Measurements from ENCODE around the gene GRIN2A. TPM values are rescaled to one million over a fixed set of nuclear protein-coding genes. Genes with fewer than 3 reads are reported as not detected.

GRIN2A gene
- total and polyA plus RNA-seq, 2 donors (not counting 1 experiment from before 2014, with no cell fraction given), result 0.44 TPM; not detected in 1

DNA sequence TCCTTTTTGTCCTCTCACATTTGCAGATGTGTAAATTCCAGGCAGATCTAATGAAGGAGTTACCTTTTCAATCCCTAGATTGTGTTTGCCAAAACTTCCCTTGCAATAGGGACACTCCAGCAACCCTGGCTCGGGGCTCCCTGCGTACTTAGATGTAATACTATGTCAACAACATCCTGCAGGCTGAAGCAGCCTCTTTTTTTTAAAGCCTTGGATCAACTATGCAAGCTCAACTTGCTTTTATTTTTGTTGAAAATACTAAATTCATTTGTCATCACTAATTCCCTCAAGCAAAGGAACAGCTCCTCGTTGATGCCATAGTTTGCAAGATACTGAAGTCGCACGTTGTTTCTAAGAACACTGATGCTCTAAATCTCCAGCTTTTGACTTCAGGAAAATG is 59.1 kb downstream of the GRIN2A start:
- Histone ChIP-seq H3K27me3 (replicated peaks in 1 of 4; ENCODE audit: control extremely low read depth in 1 of 4, control insufficient read depth in 3 of 4, insufficient read depth in 4 of 4, low read length in 3 of 4) (peaks cover 0 to 10% (median 5%) of the 10 kb centered on the region in 4 experiments), H3K27ac (ENCODE audit: low read length in 2 of 2) (no peak overlapping the region), H3K9me3 (ENCODE audit: control extremely low read depth in 1 of 3, control insufficient read depth in 2 of 3, insufficient read depth in 1 of 3, low read length in 2 of 3) (no peaks in the 10 kb centered on the region), H4K20me1 (ENCODE audit: control insufficient read depth, insufficient read depth, low read length, poor library complexity, severe bottlenecking) (no peaks in the 10 kb centered on the region), H3K4me3 (ENCODE audit: control extremely low read depth in 1 of 5, extremely low read depth in 1 of 5, insufficient read depth in 1 of 5, low read depth in 2 of 5, low read length in 4 of 5) (no peak overlapping the region), H2AFZ (ENCODE audit: insufficient read depth, low read depth, low read length, poor library complexity, severe bottlenecking) (no peak overlapping the region), H3K36me3 (replicated peaks in 1 of 2; ENCODE audit: control extremely low read depth in 1 of 2, control insufficient read depth in 1 of 2, extremely low read depth in 1 of 2, insufficient read depth in 2 of 2, low read length in 1 of 2) (no peaks in the 10 kb centered on the region), H3K4me1 (ENCODE audit: control insufficient read depth in 2 of 2, insufficient read depth in 2 of 2, low read length in 2 of 2) (no peaks in the 10 kb centered on the region), H3K4me2 (replicated peaks; ENCODE audit: low read depth, low read length, poor library complexity, severe bottlenecking) (no peak overlapping the region), H3K79me2 (ENCODE audit: control insufficient read depth, insufficient read depth, low read length) (no peaks in the 10 kb centered on the region), H3K9ac (ENCODE audit: low read length) (no peak overlapping the region)
- POLR2A ChIA-PET, result no interaction called here
- ATAC-seq (ENCODE audit: low read depth) (no peak), DNase-seq (no peak)
- CTCF ChIA-PET, result interaction anchor here (0.7 kb wide), 1 partner anchor 9 kb away, joined by 3 read pairs; no protein-coding TSS in a partner anchor
- TF ChIP-seq EZH2 (IDR thresholded peaks at IDR 0.05; ENCODE audit: borderline replicate concordance, insufficient read depth, low read depth, low read length, poor library complexity, severe bottlenecking), result no peak
- TF ChIP-seq, protein P1, sequence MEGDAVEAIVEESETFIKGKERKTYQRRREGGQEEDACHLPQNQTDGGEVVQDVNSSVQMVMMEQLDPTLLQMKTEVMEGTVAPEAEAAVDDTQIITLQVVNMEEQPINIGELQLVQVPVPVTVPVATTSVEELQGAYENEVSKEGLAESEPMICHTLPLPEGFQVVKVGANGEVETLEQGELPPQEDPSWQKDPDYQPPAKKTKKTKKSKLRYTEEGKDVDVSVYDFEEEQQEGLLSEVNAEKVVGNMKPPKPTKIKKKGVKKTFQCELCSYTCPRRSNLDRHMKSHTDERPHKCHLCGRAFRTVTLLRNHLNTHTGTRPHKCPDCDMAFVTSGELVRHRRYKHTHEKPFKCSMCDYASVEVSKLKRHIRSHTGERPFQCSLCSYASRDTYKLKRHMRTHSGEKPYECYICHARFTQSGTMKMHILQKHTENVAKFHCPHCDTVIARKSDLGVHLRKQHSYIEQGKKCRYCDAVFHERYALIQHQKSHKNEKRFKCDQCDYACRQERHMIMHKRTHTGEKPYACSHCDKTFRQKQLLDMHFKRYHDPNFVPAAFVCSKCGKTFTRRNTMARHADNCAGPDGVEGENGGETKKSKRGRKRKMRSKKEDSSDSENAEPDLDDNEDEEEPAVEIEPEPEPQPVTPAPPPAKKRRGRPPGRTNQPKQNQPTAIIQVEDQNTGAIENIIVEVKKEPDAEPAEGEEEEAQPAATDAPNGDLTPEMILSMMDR (IDR thresholded peaks at IDR 0.05), result no peak
- no peak overlapping the region for H3K4me3 Mint-ChIP-seq
- H3K27me3 Mint-ChIP-seq, result peaks cover 33% of the 10 kb centered on the region
- no peaks in the 10 kb centered on the region for H3K4me1 Mint-ChIP-seq
- peaks cover 2% of the 10 kb centered on the region for H3K9me3 Mint-ChIP-seq (ENCODE audit: insufficient read depth)
- 85% methylated on average over 3 of the region's 5 CpGs for WGBS (ENCODE audit: insufficient coverage)
- intact Hi-C loops (cut with micrococcal nuclease), result no loop called here
- no peak overlapping the region for H3K27ac Mint-ChIP-seq

GRCh38 chr16:10122546-10122945 is 59.7 kb downstream of the GRIN2A start:
- ATAC-seq (ENCODE audit: low read depth), result no peak
- CTCF ChIA-PET, result interaction anchor here (0.5 to 0.7 kb wide), 2 partner anchors 10 to 625 kb away, joined by 3 read pairs; no protein-coding TSS in a partner anchor

More at GRCh38 chr16:10122546-10122945, 59.7 kb downstream of the GRIN2A start:
- Histone ChIP-seq H3K9ac (ENCODE audit: low read length) (no peak overlapping the region), H3K4me1 (ENCODE audit: control insufficient read depth in 2 of 2, insufficient read depth in 2 of 2, low read length in 2 of 2) (no peaks in the 10 kb centered on the region), H3K4me3 (ENCODE audit: control extremely low read depth in 1 of 5, extremely low read depth in 1 of 5, insufficient read depth in 1 of 5, low read depth in 2 of 5, low read length in 4 of 5) (no peak overlapping the region), H3K9me3 (ENCODE audit: control extremely low read depth in 1 of 3, control insufficient read depth in 2 of 3, insufficient read depth in 1 of 3, low read length in 2 of 3) (no peaks in the 10 kb centered on the region), H3K79me2 (ENCODE audit: control insufficient read depth, insufficient read depth, low read length) (no peaks in the 10 kb centered on the region), H3K27me3 (replicated peaks in 1 of 4; ENCODE audit: control extremely low read depth in 1 of 4, control insufficient read depth in 3 of 4, insufficient read depth in 4 of 4, low read length in 3 of 4) (peaks cover 0 to 10% (median 5%) of the 10 kb centered on the region in 4 experiments), H4K20me1 (ENCODE audit: control insufficient read depth, insufficient read depth, low read length, poor library complexity, severe bottlenecking) (no peaks in the 10 kb centered on the region), H3K27ac (ENCODE audit: low read length in 2 of 2) (no peak overlapping the region), H3K36me3 (replicated peaks in 1 of 2; ENCODE audit: control extremely low read depth in 1 of 2, control insufficient read depth in 1 of 2, extremely low read depth in 1 of 2, insufficient read depth in 2 of 2, low read length in 1 of 2) (no peaks in the 10 kb centered on the region), H3K4me2 (replicated peaks; ENCODE audit: low read depth, low read length, poor library complexity, severe bottlenecking) (no peak overlapping the region), H2AFZ (ENCODE audit: insufficient read depth, low read depth, low read length, poor library complexity, severe bottlenecking) (no peak overlapping the region)
- Mint-ChIP-seq H3K4me3 (no peak overlapping the region), H3K27ac (no peak overlapping the region), H3K9me3 (ENCODE audit: insufficient read depth) (peaks cover 2% of the 10 kb centered on the region), H3K27me3 (peaks cover 32% of the 10 kb centered on the region), H3K4me1 (no peaks in the 10 kb centered on the region)
- POLR2A ChIA-PET, result no interaction called here
- WGBS (ENCODE audit: insufficient coverage), result 10% methylated on average over 3 of the region's 6 CpGs
- intact Hi-C loops (cut with micrococcal nuclease), result no loop called here
- TF ChIP-seq, protein P1 (IDR thresholded peaks at IDR 0.05), result no peak
- no peak for TF ChIP-seq EZH2 (IDR thresholded peaks at IDR 0.05; ENCODE audit: borderline replicate concordance, insufficient read depth, low read depth, low read length, poor library complexity, severe bottlenecking)
- DNase-seq, result no peak
